Tibial artery (tissue), 4 donors: ENCODE results near the gene RHEBL1.
"Not testable (repeated sequence)": the region's sequence is repeated elsewhere in the genome, so short reads cannot be mapped to it uniquely, and the experiment has no call there.

ENCODE experiments used
- DNase-seq, 2 donors: peaks; one replicate each; pipeline ENCODE4 v3.0.0-alpha.2; 2019
- H3K27ac ChIP-seq, 2 donors: fragments of 200-600 bp; sonication (generic) in 1 of 2; 1 replicate in 1 of 2; 2 replicates in 1 of 2; pipeline ENCODE4 v1.5.1; 2018 to 2019; ENCODE audit warnings: mild to moderate bottlenecking in 1 of 2
- H3K27me3 ChIP-seq, 2 donors: fragments of 200-600 bp; sonication (generic) in 1 of 2; one replicate each; pipeline versions ENCODE4 v1.5.1 to v1.6.0; 2016 to 2019
- H3K36me3 ChIP-seq, 3 donors: fragments of 200-600 bp; sonication (generic) in 2 of 3; one replicate each; pipeline ENCODE4 v1.5.1; 2016 to 2019; ENCODE audit warnings: mild to moderate bottlenecking in 2 of 3
- H3K4me1 ChIP-seq, 4 donors: fragments of 200-600 bp; sonication (generic) in 2 of 4; 1 replicate in 3 of 4; 2 replicates in 1 of 4; pipeline ENCODE4 v1.5.1; 2016 to 2019
- H3K4me3 ChIP-seq, 2 donors: fragments of 200-600 bp; sonication (generic) in 1 of 2; 1 replicate in 1 of 2; 2 replicates in 1 of 2; pipeline ENCODE4 v1.5.1; 2018 to 2019; ENCODE audit warnings: mild to moderate bottlenecking in 2 of 2
- H3K9me3 ChIP-seq, 3 donors: fragments of 200-600 bp; sonication (generic) in 1 of 3; one replicate each; pipeline ENCODE4 v1.5.1; 2016 to 2019
- intact Hi-C: fragments of 100-400 bp; cut with DNase I; formaldehyde crosslinking; loops from one replicate; pipeline ENCODE4 v1.15.0; 2023; ENCODE audit warnings: low total_unique reads
- TF ChIP-seq, protein P1 (sequence below), 2 experiments: fragments of 200-600 bp in 1 of 2; fragments of 450-650 bp in 1 of 2; IDR thresholded peaks; one replicate each; pipeline ENCODE4 v1.5.1; 2017 to 2019; ENCODE audit warnings: antibody characterized with exemption in 2 of 2, mild to moderate bottlenecking in 1 of 2, moderate library complexity in 1 of 2

Gene RHEBL1

DNA sequence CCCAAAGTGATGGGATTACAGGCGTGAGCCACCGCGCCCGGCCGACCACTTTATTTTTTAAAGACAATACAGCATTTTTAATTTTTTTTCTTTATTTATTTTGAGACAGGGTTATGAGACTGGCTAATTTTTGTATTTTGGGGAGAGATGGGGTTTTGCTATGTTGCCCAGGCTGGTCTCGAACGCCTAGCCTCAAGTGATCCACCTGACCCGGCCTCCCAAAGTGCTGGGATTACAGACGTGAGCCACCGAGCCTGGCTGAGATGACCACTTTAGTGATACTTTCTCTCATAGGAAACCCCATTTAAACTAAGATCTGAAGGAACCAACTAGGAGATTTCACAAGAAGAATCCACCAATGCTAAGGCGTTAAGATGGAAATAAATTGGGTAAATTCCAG lies 1.2 kb upstream of the RHEBL1 start:
- Histone ChIP-seq H3K9me3 (no peaks in the 10 kb centered on the region), H3K27ac (no peak overlapping the region), H3K4me1 (peaks cover 0 to 17% (median 12%) of the 10 kb centered on the region in 4 donors), H3K36me3 (no peaks in the 10 kb centered on the region), H3K4me3 (no peak overlapping the region), H3K27me3 (no peaks in the 10 kb centered on the region)
- no peak for DNase-seq
- TF ChIP-seq, protein P1, sequence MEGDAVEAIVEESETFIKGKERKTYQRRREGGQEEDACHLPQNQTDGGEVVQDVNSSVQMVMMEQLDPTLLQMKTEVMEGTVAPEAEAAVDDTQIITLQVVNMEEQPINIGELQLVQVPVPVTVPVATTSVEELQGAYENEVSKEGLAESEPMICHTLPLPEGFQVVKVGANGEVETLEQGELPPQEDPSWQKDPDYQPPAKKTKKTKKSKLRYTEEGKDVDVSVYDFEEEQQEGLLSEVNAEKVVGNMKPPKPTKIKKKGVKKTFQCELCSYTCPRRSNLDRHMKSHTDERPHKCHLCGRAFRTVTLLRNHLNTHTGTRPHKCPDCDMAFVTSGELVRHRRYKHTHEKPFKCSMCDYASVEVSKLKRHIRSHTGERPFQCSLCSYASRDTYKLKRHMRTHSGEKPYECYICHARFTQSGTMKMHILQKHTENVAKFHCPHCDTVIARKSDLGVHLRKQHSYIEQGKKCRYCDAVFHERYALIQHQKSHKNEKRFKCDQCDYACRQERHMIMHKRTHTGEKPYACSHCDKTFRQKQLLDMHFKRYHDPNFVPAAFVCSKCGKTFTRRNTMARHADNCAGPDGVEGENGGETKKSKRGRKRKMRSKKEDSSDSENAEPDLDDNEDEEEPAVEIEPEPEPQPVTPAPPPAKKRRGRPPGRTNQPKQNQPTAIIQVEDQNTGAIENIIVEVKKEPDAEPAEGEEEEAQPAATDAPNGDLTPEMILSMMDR (IDR thresholded peaks at IDR 0.05) = no peak
- intact Hi-C loops = no loop called here

DNA sequence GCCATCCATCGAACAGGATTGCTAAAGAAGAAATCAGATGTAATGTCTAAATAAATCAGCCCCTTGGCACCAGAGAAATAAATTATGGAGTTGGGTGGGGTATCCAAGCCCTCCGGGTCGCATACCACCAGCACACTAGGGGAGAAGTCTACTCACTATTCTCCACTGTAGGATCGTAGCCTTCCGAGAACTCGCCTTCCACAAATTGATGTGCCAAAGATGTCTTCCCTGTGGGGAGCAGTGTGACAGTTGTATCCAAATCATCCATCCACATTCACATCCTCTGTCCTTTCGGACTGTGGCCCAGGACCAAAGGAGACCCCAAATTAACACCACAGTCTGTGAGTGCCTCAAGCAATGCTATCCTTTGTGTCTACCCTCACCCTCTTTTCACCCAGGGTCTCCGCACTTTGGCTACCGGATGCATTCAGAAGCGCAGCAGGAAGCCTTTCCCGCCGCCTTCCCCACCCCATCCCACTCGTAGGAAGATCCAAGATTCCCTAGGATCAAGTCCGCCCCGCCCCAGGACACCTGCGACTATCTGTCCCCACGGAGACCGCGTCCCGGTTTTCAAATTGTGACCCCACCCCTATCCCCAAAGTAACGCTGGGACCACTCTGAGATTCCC lies 786 bp downstream of the RHEBL1 start:
- H3K9me3 ChIP-seq = no peaks in the 10 kb centered on the region
- H3K27ac ChIP-seq = peak overlapping the region; percentile 63 to 68
- H3K36me3 ChIP-seq = no peaks in the 10 kb centered on the region
- peak overlapping the region; percentile 67 to 75 for H3K4me3 ChIP-seq
- no peak for DNase-seq
- intact Hi-C loops = loop anchor here (10.0 kb wide), 1 partner anchor 46 kb away; the partner anchor contains the start of gene LMBR1L
- H3K27me3 ChIP-seq = no peaks in the 10 kb centered on the region
- TF ChIP-seq, protein P1 (IDR thresholded peaks at IDR 0.05) = no peak
- peaks cover 0 to 17% (median 12%) of the 10 kb centered on the region in 4 donors for H3K4me1 ChIP-seq

DNA sequence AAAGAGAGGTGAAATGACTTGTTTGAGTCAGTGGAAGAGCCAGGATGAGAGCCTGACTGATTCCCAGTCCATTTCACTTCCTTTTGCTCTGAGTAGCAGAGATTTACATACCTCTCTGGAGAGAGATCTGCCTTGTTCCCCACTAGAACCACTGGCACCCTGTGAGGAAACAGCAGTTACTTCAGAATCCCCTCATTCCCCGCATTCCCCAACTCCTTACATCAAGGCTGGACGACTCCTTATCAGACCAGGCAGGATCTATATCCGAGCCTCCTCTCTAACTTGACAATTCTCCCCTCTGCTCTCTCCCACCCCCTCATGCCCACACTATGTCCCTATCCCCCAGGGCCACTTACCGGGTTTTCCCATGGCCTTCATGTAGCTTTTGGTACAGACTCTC lies 3.7 kb downstream of the RHEBL1 start:
- Histone ChIP-seq H3K27me3 (no peaks in the 10 kb centered on the region), H3K4me3 (no peak overlapping the region), H3K4me1 (peaks cover 0 to 26% (median 15%) of the 10 kb centered on the region in 4 donors), H3K36me3 (no peaks in the 10 kb centered on the region), H3K27ac (no peak overlapping the region), H3K9me3 (no peaks in the 10 kb centered on the region)
- DNase-seq = no peak
- intact Hi-C loops = loop anchor here (10.0 kb wide), 1 partner anchor 49 kb away; the partner anchor contains the start of gene LMBR1L
- TF ChIP-seq, protein P1 (IDR thresholded peaks at IDR 0.05) = no peak

DNA sequence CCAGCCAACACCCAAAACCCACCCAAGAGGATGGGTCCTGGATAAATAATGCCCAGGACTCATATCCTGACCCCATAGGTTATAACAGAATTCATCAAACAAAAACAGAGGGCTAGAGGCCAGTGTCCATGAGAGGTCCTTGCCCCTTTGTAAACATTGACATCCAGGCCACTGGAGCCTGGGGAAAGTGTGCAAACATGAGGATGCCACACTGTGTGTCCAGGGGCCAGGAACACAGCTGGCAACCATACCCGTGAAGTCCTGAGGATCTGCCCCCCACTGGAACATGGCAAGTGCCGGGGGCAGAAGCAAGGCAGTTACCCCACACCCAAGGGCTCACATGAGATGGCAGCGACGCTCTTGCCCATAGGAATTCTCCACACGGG lies 5.0 kb downstream of the RHEBL1 start:
- TF ChIP-seq, protein P1 (IDR thresholded peaks at IDR 0.05) = no peak
- no peaks in the 10 kb centered on the region for H3K27me3 ChIP-seq
- DNase-seq = no peak
- intact Hi-C loops = loop anchor here (10.0 kb wide), 1 partner anchor 50 kb away; the partner anchor contains the start of gene LMBR1L
- H3K4me3 ChIP-seq = no peak overlapping the region
- peaks cover 0 to 18% (median 9%) of the 10 kb centered on the region in 4 donors for H3K4me1 ChIP-seq
- H3K27ac ChIP-seq = no peak overlapping the region
- H3K9me3 ChIP-seq = no peaks in the 10 kb centered on the region
- H3K36me3 ChIP-seq = peaks cover 0 to 4% (median 0%) of the 10 kb centered on the region in 3 donors

DNA sequence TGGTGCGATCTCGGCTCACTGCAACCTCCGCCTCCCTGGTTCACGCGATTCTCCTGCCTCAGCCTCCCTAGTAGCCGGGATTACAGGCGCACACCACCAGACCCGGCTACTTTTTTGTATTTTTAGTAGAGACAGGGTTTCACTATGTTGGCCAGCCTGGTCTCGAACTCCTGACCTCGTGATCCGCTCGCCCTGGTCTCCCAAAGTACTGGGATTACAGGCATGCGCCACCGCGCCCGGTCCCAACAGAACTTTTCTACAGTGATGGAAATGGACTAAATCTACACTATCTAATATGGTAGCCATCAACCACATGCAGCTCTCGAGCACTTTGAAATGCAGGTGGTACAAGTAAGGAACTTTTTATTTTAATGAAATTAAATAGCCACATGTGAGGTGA lies 7.9 kb downstream of the RHEBL1 start:
- not testable (repeated sequence) for H3K9me3 ChIP-seq, DNase-seq, H3K27ac ChIP-seq, H3K36me3 ChIP-seq, H3K4me3 ChIP-seq, H3K27me3 ChIP-seq
- H3K4me1 ChIP-seq = peaks cover 0 to 33% (median 24%) of the 10 kb centered on the region in 4 donors
- intact Hi-C loops = loop anchor here (10.0 kb wide), 1 partner anchor 53 kb away; the partner anchor contains the start of gene LMBR1L

DNA sequence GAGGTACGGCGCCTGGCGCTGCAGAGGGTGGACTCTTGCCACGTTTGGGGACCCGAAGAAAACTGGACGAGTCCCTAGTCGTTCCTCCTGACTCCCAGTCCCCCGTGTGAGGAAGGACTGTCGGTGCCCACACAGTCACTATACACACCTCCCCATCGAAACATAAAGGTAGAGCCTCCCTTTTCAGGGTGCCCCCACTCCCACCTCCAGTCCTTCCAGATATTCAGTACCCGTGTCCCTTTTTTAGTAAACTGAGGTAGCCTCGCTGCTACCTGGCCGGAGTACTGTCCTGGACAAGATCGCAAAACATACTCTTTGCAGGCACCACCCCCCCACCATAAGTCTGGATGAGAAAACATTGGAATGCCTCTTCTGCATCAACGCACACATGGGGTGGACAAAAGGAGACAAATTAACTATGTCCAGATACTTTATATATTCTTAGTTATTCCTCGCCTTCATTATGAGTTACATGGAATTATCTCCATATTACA lies 8.6 kb downstream of the RHEBL1 start:
- intact Hi-C loops = loop anchor here (10.0 kb wide), 1 partner anchor 54 kb away; the partner anchor contains the start of gene LMBR1L
- Histone ChIP-seq H3K27ac (peak overlapping the region; percentile 93 to 97), H3K36me3 (peaks cover 0 to 4% (median 0%) of the 10 kb centered on the region in 3 donors), H3K4me3 (peak overlapping the region; percentile 98 to 99), H3K27me3 (no peaks in the 10 kb centered on the region), H3K9me3 (no peaks in the 10 kb centered on the region), H3K4me1 (peaks cover 0 to 40% (median 31%) of the 10 kb centered on the region in 4 donors)
- DNase-seq = no peak
- TF ChIP-seq, protein P1 (IDR thresholded peaks at IDR 0.05) = no peak
